ENCODE measurements around the gene SYNPO2. TPM values are rescaled to one million over a fixed set of nuclear protein-coding genes. Genes with fewer than 3 reads are reported as not detected.

Gene SYNPO2
- total RNA-seq, 1 experiment from 2014 or later, result 0.61 TPM

GRCh38 chr4:119040261-119040660 lies 151.6 kb downstream of the SYNPO2 start:
- no peak overlapping the region for H3K27ac Mint-ChIP-seq (ENCODE audit: low read depth, unreplicated experiment)
- intact Hi-C loops (cut with micrococcal nuclease), result no loop called here
- ChIA-PET CTCF (interaction anchor here (0.6 to 7.5 kb wide), 18 partner anchors 9 to 589 kb away, joined by 3 to 93 read pairs (median 7); partner anchors contain the start of gene USP53), POLR2A (interaction anchor here (0.7 to 5.6 kb wide), 7 partner anchors 14 to 259 kb away, joined by 3 to 82 read pairs (median 8); partner anchors contain the start of gene USP53)
- TF ChIP-seq CTCF (IDR thresholded peaks at IDR 0.05; ENCODE audit: unreplicated experiment), result no peak
- BruUV-seq (replicated peaks), result no TSS peak
- no peak overlapping the region for H3K4me3 Mint-ChIP-seq (ENCODE audit: unreplicated experiment)
- no peak for DNase-seq (ENCODE audit: unreplicated experiment)
- no peaks in the 10 kb centered on the region for H3K9me3 Mint-ChIP-seq (ENCODE audit: unreplicated experiment)
- H3K27me3 Mint-ChIP-seq (ENCODE audit: insufficient read depth, unreplicated experiment), result no peaks in the 10 kb centered on the region
- H3K36me3 Mint-ChIP-seq (ENCODE audit: insufficient read depth, unreplicated experiment), result no peaks in the 10 kb centered on the region
- H3K4me1 Mint-ChIP-seq (ENCODE audit: insufficient read depth, unreplicated experiment), result peaks cover 7% of the 10 kb centered on the region

GRCh38 chr4:119040694-119041185 lies 152.1 kb downstream of the SYNPO2 start:
- Mint-ChIP-seq H3K4me3 (ENCODE audit: unreplicated experiment) (no peak overlapping the region), H3K27ac (ENCODE audit: low read depth, unreplicated experiment) (no peak overlapping the region), H3K9me3 (ENCODE audit: unreplicated experiment) (no peaks in the 10 kb centered on the region), H3K4me1 (ENCODE audit: insufficient read depth, unreplicated experiment) (peaks cover 7% of the 10 kb centered on the region), H3K27me3 (ENCODE audit: insufficient read depth, unreplicated experiment) (no peaks in the 10 kb centered on the region), H3K36me3 (ENCODE audit: insufficient read depth, unreplicated experiment) (no peaks in the 10 kb centered on the region)
- DNase-seq (ENCODE audit: unreplicated experiment), result no peak
- ChIA-PET CTCF (interaction anchor here (0.6 to 7.5 kb wide), 26 partner anchors 9 to 589 kb away, joined by 3 to 93 read pairs (median 4); partner anchors contain the start of gene USP53), POLR2A (interaction anchor here (0.6 to 5.6 kb wide), 11 partner anchors 15 to 259 kb away, joined by 3 to 82 read pairs (median 4); partner anchors contain the start of gene USP53)
- TF ChIP-seq CTCF (IDR thresholded peaks at IDR 0.05; ENCODE audit: unreplicated experiment), result no peak
- intact Hi-C loops (cut with micrococcal nuclease), result no loop called here
- no TSS peak for BruUV-seq (replicated peaks)

- H3K27ac Mint-ChIP-seq (ENCODE audit: low read depth, unreplicated experiment), result no peak overlapping the region
- intact Hi-C loops (cut with micrococcal nuclease), result no loop called here
- no TSS peak for BruUV-seq (replicated peaks)
- ChIA-PET CTCF (interaction anchor here (0.6 to 7.5 kb wide), 30 partner anchors 8 to 266 kb away, joined by 3 to 93 read pairs (median 4); partner anchors contain the start of gene USP53), POLR2A (interaction anchor here (0.6 to 5.6 kb wide), 13 partner anchors 15 to 258 kb away, joined by 3 to 82 read pairs (median 4); partner anchors contain the start of gene USP53)
- H3K4me1 Mint-ChIP-seq (ENCODE audit: insufficient read depth, unreplicated experiment), result peaks cover 7% of the 10 kb centered on the region
- DNase-seq (ENCODE audit: unreplicated experiment), result no peak
- no peak for TF ChIP-seq CTCF (IDR thresholded peaks at IDR 0.05; ENCODE audit: unreplicated experiment)
- H3K9me3 Mint-ChIP-seq (ENCODE audit: unreplicated experiment), result no peaks in the 10 kb centered on the region
- no peak overlapping the region for H3K4me3 Mint-ChIP-seq (ENCODE audit: unreplicated experiment)
- no peaks in the 10 kb centered on the region for H3K27me3 Mint-ChIP-seq (ENCODE audit: insufficient read depth, unreplicated experiment)
- no peaks in the 10 kb centered on the region for H3K36me3 Mint-ChIP-seq (ENCODE audit: insufficient read depth, unreplicated experiment)
Measured at GRCh38 chr4:119041396-119041795, 152.7 kb downstream of the SYNPO2 start.

- TF ChIP-seq CTCF (IDR thresholded peaks at IDR 0.05; ENCODE audit: unreplicated experiment), result peak; percentile 63
- no TSS peak for BruUV-seq (replicated peaks)
- intact Hi-C loops (cut with micrococcal nuclease), result loop anchor here (1.0 to 2.0 kb wide), 3 partner anchors 59 to 244 kb away; no protein-coding TSS in a partner anchor
- Mint-ChIP-seq H3K9me3 (ENCODE audit: unreplicated experiment) (no peaks in the 10 kb centered on the region), H3K4me3 (ENCODE audit: unreplicated experiment) (no peak overlapping the region), H3K36me3 (ENCODE audit: insufficient read depth, unreplicated experiment) (no peaks in the 10 kb centered on the region), H3K27me3 (ENCODE audit: insufficient read depth, unreplicated experiment) (no peaks in the 10 kb centered on the region), H3K27ac (ENCODE audit: low read depth, unreplicated experiment) (no peak overlapping the region), H3K4me1 (ENCODE audit: insufficient read depth, unreplicated experiment) (peaks cover 7% of the 10 kb centered on the region)
- POLR2A ChIA-PET, result interaction anchor here (0.6 to 5.6 kb wide), 14 partner anchors 14 to 258 kb away, joined by 3 to 82 read pairs (median 4); partner anchors contain the start of gene USP53
- peak; percentile 86 for DNase-seq (ENCODE audit: unreplicated experiment)
- CTCF ChIA-PET, result interaction anchor here (0.6 to 7.5 kb wide), 31 partner anchors 10 to 258 kb away, joined by 3 to 93 read pairs (median 4); partner anchors contain the start of gene USP53
Measured at GRCh38 chr4:119041951-119042560, 153.4 kb downstream of the SYNPO2 start.

All from MCF 10A (cell line).